Hepatocyte (in vitro differentiated cells): Measurements from ENCODE around the gene PTPN20. TPM values are rescaled to one million over a fixed set of nuclear protein-coding genes. Genes with fewer than 3 reads are reported as not detected.
"Not testable (repeated sequence)": the region's sequence is repeated elsewhere in the genome, so short reads cannot be mapped to it uniquely, and the experiment has no call there.

Source experiments
- DNase-seq: peaks from one replicate; pipeline ENCODE4 v3.0.0-alpha.2; 2016; ENCODE audit warnings: low spot score
- H2AFZ ChIP-seq: fragments of 200-600 bp; sonication (generic); 2 replicates; pipeline ENCODE4 v1.6.0; 2016; ENCODE audit warnings: antibody characterized with exemption, mild to moderate bottlenecking
- H3K27ac ChIP-seq: fragments of 200-600 bp; sonication (generic); 2 replicates; pipeline ENCODE4 v1.5.1; 2016; ENCODE audit warnings: mild to moderate bottlenecking
- H3K27me3 ChIP-seq: fragments of 200-600 bp; sonication (generic); 2 replicates; pipeline ENCODE4 v1.6.1; 2016
- H3K36me3 ChIP-seq: fragments of 200-600 bp; sonication (generic); replicated peaks from 2 replicates; pipeline ENCODE4 v1.5.1; 2016; ENCODE audit warnings: low read depth; ENCODE audit not compliant: insufficient read depth
- H3K4me1 ChIP-seq: fragments of 200-600 bp; sonication (generic); 2 replicates; pipeline ENCODE4 v1.5.1; 2016; ENCODE audit warnings: mild to moderate bottlenecking, moderate library complexity; ENCODE audit not compliant: insufficient read depth
- H3K4me2 ChIP-seq: fragments of 200-600 bp; sonication (generic); 2 replicates; pipeline ENCODE4 v1.6.0; 2016
- H3K4me3 ChIP-seq: fragments of 200-600 bp; sonication (generic); 2 replicates; pipeline ENCODE4 v1.5.1; 2016; ENCODE audit warnings: mild to moderate bottlenecking
- H3K79me2 ChIP-seq: fragments of 200-600 bp; sonication (generic); 2 replicates; pipeline ENCODE4 v1.6.0; 2017; ENCODE audit warnings: mild to moderate bottlenecking
- H3K9me2 ChIP-seq: fragments of 200-600 bp; sonication (generic); replicated peaks from 2 replicates; pipeline ENCODE4 v1.6.0; 2017; ENCODE audit warnings: mild to moderate bottlenecking; ENCODE audit not compliant: insufficient read depth
- H3K9me3 ChIP-seq: fragments of 200-600 bp; sonication (generic); 2 replicates; pipeline ENCODE4 v1.5.1; 2016; ENCODE audit warnings: low read depth, mild to moderate bottlenecking
- H4K20me1 ChIP-seq: fragments of 200-600 bp; sonication (generic); 2 replicates; pipeline ENCODE4 v1.6.0; 2016; ENCODE audit warnings: mild to moderate bottlenecking; ENCODE audit not compliant: insufficient read depth, poor library complexity, severe bottlenecking
- CTCF ChIP-seq: fragments of 200-600 bp; sonication (generic); IDR thresholded peaks from 2 replicates; pipeline ENCODE4 v1.5.1; 2016; ENCODE audit warnings: antibody characterized with exemption, mild to moderate bottlenecking; ENCODE audit not compliant: poor library complexity
- EZH2 ChIP-seq: fragments of 200-600 bp; sonication (generic); IDR thresholded peaks from 2 replicates; pipeline ENCODE4 v1.6.1; 2016; ENCODE audit warnings: antibody characterized with exemption, mild to moderate bottlenecking, borderline replicate concordance
- WGBS: methylation state at CpG from one replicate; pipeline ENCODE4 v1.1.6; 2016; ENCODE audit warnings: low lambda C conversion rate; ENCODE audit errors: missing lambda C conversion rate; 5-methylcytosine and 5-hydroxymethylcytosine counted together
- polyA plus RNA-seq: library from polyadenylated mRNA; unstranded; fragments of >200 nt; fragmentation: Nextera tagmentation; extraction: Ambion mirVana; gene quantifications from 2 replicates; pipeline ENCODE4 v1.2.1, GENCODE V29; 2016
- total RNA-seq: library from RNA; depleted of rRNA; stranded (reverse); fragments of >200 nt; gene quantifications from 2 replicates; pipeline ENCODE4 v1.2.3, GENCODE V29; 2014

PTPN20 gene
- total and polyA plus RNA-seq, 2 experiments from 2014 or later: 0.60 TPM; not detected in 1

DNA sequence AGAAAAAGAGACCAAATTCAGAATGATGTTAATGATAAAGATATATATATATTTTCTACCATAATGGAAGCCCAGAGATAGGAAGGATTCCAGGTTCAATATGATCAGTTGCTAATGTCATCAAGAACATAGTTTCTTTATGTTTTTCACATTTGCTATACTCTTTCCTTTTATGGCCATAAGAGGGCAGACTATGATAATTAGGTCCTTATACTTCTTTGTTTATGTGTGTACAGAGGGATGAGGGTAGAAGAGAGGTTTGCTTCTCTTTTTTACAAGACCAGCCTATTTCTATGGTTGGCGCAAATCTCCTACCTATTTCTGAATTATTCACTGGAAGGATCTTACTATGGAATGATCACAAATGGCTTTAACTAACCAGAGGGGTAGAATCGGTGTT lies 52.1 kb downstream of the PTPN20 start:
- not testable (repeated sequence) for H3K4me2 ChIP-seq, DNase-seq, H3K79me2 ChIP-seq, H2AFZ ChIP-seq, H3K36me3 ChIP-seq, H3K4me3 ChIP-seq, H3K4me1 ChIP-seq, H3K9me3 ChIP-seq, H4K20me1 ChIP-seq, H3K9me2 ChIP-seq, H3K27ac ChIP-seq, H3K27me3 ChIP-seq
- WGBS: 81% methylated on average over 2 of the region's 2 CpGs

DNA sequence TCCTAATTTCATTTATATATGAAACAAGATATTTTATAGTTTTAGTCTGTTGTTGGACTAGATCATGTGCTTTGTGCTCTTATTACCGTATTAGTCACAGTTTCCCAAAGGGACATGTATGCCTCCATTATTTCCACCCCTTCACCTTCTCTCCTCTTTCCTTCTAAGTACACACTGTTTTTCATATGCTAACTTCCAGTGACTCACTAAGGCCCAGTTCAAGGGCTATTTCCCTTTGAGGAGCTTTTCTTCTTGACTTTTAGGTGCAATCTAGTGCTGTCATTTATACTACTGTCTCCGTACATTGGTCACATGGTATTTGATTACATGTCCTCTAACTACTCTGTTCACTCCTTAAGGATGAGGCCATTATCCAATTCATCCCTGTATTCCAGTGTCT lies 55.8 kb downstream of the PTPN20 start:
- H3K36me3 ChIP-seq, H3K9me3 ChIP-seq, DNase-seq, H3K4me2 ChIP-seq, H3K4me1 ChIP-seq, H2AFZ ChIP-seq, H3K27ac ChIP-seq, H3K9me2 ChIP-seq, H3K27me3 ChIP-seq, H4K20me1 ChIP-seq, H3K4me3 ChIP-seq, H3K79me2 ChIP-seq: not testable (repeated sequence)
- 78% methylated on average over 2 of the region's 2 CpGs for WGBS

GRCh38 chr10:46980223-46980622 lies 69.0 kb downstream of the PTPN20 start:
- H2AFZ ChIP-seq, H3K36me3 ChIP-seq, H3K27ac ChIP-seq, H3K79me2 ChIP-seq, H3K9me2 ChIP-seq, H4K20me1 ChIP-seq, DNase-seq, H3K27me3 ChIP-seq, H3K4me3 ChIP-seq, H3K4me2 ChIP-seq, H3K9me3 ChIP-seq, H3K4me1 ChIP-seq: not testable (repeated sequence)
- WGBS: no CpG with 5 or more reads among the region's 2 CpGs

DNA sequence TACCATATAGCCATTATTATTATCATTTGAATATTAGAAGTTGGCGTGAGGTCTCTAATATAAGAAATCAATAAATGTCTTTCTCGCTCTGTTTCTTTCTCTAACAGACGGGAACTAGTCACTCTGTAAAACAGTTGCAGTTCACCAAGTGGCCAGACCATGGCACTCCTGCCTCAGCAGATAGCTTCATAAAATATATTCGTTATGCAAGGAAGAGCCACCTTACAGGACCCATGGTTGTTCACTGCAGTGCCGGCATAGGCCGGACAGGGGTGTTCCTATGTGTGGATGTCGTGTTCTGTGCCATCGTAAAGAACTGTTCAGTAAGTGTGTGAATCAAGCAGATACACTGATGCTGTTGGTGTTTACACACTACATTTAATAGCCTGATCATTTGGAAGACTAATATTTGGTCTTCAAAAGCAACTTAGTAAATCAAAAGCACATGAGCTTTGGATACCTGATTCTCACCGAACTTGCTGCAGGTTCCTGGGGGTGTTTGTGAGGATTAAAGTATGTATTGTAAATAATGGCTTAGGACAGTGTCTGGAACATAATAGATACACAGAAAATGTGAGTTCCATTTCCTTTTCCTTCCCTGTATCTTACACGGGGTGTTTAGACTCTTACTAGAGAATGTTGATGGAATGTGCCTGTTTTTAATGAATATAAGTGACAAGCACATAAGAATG lies 76.2 kb downstream of the PTPN20 start:
- not testable (repeated sequence) for H3K79me2 ChIP-seq, H3K4me3 ChIP-seq, H3K27ac ChIP-seq, H3K4me2 ChIP-seq, H3K9me3 ChIP-seq, DNase-seq, H4K20me1 ChIP-seq, H2AFZ ChIP-seq, H3K9me2 ChIP-seq, H3K36me3 ChIP-seq, H3K4me1 ChIP-seq, H3K27me3 ChIP-seq
- no CpG with 5 or more reads among the region's 10 CpGs for WGBS

GRCh38 chr10:46992803-46993561 lies 81.8 kb downstream of the PTPN20 start:
- no peaks in the 10 kb centered on the region for H3K9me2 ChIP-seq
- H3K4me1 ChIP-seq: no peaks in the 10 kb centered on the region
- no peak overlapping the region for H3K4me2 ChIP-seq
- DNase-seq: peak; percentile 18
- H3K9me3 ChIP-seq: no peaks in the 10 kb centered on the region
- H3K27me3 ChIP-seq: no peaks in the 10 kb centered on the region
- H3K4me3 ChIP-seq: no peak overlapping the region
- H3K36me3 ChIP-seq: no peaks in the 10 kb centered on the region
- 74% methylated on average over 7 of the region's 7 CpGs for WGBS
- H3K79me2 ChIP-seq: no peaks in the 10 kb centered on the region
- H2AFZ ChIP-seq: no peak overlapping the region
- no peaks in the 10 kb centered on the region for H4K20me1 ChIP-seq
- H3K27ac ChIP-seq: no peak overlapping the region
- TF ChIP-seq CTCF (peak; percentile 47), EZH2 (no peak)
